Measurements from ENCODE around the gene PSMD14.
"Not testable (repeated sequence)": the region's sequence is repeated elsewhere in the genome, so short reads cannot be mapped to it uniquely, and the experiment has no call there.

The PSMD14 gene

DNA sequence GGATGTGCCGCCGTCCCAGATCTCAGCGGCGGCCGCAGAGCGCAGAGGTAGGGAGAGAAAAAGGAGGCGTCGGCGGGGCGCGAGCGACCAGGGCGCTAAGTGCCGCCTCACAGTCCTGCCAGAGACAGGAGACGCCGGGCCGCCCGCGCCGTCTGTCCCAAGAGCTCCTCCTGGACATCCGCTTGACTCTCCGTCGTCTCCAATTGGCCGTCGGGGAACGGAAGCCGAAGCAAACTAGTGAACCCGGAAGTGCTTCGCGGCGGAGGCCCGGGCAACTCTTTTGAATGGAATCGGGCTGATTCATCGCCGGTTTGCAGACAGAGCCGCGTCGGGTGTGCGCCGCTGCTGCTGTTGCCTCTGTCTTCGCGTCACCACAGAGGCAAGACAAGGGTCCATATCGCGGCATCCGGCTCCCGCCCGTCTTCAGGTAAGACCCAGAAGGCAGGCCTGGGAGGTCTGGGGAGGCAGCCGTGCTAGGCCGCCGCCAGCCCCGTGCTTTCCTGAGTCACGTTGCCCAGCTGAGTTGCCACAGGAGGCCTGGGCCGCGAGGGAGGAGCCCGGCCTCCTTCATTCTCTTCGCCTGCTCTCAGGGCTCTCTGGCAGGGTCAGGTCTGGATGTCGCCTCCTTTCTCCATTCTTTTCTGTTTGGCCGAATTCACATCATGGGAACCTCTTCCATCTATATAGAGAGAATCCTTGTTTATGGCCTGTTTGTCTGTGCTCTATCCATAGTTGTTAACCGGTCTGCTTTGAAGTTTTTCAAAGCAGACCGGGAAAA is at the start of gene PSMD14:
TSS of gene PSMD14 (plus strand) at position 248 of the 778 bp plus-strand sequence. CDS start 10,401 bp downstream, outside the sequence.
- peak; percentile 48 to 94 (median 84) for DNase-seq

DNA sequence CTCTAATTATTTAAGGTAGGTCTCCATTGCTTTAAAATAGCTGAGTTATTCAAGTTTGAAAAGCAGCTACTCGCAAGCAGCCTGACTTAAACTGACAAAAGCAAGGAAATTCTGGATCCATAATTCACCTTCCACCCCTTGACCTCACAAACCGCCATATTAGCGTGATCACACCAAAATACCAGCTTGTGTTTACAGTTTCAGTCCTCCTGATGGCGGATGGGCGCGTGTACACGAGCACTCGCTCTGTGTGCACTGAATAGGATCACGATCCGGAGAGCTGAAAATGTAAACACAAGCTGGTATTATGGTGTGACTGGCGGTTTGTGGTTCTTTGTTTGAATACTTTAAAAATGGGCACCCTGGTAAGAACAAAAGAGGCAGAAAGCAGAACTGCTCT is 42.4 kb upstream of the PSMD14 start:
- no peak for DNase-seq

DNA sequence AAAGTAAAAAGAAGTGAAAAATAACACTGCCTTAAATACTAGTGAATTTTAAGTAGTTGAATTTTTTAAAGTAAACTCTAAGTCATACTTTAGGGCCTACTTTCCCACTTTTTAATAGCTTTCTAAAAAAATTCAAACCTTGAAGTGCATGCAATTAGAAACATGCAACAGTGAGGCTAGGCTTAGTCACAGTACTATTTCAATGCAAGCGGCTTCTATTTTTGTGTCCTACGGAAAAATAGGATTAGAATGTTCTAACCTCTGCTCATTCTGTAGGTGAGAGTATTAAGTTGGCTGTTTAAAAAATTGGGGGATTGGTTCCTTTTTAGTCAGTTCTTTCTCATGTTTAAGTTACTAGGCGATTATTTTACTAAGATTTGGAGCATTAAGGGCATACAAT is 39.1 kb upstream of the PSMD14 start:
- no peak for DNase-seq

DNA sequence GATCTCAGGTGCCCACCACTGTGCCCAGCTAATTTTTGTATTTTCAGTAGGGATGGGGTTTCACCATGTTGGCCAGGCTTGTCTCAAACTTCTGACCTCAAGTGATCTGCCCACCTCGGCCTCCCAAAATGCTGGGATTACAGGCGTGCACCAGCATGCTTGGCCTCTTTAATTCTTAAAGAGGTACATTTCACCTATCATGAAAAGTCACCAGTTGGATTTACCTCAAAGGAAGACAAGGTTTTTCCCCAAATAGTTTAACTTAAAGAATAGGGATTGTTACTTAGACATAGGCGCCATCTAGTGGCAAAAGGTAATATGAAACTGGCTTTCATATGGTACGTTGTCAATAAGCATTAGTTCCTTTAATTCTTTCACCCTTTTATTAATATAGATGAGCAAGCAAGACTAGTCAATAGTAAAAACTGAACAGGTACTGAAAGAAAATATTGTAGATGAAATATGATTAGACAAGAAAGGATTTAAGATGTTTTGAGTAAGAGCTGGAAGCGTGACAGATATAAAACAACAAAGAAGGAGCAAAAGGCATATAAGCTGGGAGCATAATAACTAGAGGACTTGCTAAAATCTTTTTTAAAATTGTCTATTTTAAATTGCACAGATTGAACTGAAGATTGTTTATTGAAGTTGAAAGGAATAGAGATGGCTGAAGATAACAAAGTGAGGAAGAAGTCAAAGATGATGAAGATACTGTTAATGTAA is 35.0 kb upstream of the PSMD14 start:
- peak in 2 of 14 donors; percentile 7 to 33 for DNase-seq

DNA sequence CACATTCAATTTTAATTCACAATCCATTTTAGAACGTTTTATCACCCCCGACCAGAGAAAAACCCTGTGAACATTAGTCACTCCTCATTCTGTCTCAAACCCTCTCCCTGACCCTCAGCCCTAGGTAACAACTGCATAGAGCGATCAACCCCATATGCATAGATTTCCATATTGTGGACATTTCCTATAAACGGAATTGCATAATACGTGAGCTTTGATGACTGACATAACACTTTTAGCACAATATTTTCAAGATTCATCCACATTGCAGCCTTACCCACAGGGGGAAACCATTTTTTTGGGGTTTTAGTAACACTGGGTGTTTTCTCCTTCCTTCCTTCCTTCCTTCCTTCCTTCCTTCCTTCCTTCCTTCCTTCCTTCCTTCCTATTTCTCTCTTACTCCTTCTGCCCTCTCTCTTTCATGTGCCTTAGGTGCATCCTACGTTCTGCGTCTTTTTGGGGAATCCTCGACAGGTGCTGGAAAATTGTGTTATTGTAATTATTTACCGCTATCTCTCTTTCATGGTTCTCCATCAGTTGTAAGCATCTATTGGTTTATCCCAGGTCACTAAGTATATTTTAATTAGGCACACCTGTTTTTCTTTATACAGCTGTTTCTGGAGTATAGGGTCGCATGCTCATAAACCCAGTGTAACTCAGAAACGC is 29.5 kb upstream of the PSMD14 start:
- not testable (repeated sequence) for DNase-seq

DNA sequence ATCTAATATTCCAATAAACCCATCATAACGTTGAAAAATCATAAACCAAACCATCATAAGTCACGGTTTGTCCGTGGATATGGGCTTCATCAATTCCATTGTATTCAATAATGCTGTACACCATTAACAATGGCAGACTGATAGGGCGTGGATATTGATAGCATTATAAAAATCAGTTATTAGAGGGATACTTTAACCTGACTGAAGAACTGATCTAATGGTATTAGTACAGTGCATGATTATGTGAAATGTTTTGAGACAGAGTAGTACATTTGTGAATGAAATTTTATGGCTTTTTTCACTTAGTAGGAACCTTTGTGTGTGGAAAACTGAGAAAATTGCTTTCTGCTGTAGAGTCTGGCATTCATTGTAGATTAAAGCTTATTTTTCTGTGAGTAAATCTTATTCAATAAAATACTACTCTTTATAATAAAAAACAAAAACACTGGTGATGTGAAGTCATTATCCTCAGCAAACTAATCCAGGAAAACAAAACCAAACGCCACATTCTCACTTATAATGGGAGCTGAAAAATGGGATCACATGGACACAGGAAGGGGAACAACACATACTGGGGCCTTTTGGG is 28.9 kb upstream of the PSMD14 start:
- DNase-seq: not testable (repeated sequence)

DNA sequence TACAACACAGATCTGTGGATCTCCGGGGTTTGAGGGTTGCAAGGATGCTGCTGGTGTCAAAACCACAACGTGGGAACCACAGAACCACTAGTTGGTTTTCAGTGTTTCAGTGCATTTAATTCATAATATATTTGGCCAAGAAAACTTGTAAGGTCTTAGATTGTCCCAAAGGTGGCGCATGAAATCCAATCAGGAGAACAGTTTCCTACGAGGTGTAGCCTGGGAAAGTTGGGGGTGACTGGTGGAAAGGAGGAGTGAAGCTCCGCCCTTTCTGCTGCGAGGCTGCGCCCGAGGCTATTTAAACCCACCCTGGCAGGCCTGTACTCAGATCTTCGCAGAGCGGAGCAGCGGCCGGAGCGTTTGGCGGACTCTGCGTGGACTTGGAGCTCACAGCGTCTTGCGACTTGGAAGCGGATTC is 27.3 kb upstream of the PSMD14 start:
- not testable (repeated sequence) for DNase-seq

DNA sequence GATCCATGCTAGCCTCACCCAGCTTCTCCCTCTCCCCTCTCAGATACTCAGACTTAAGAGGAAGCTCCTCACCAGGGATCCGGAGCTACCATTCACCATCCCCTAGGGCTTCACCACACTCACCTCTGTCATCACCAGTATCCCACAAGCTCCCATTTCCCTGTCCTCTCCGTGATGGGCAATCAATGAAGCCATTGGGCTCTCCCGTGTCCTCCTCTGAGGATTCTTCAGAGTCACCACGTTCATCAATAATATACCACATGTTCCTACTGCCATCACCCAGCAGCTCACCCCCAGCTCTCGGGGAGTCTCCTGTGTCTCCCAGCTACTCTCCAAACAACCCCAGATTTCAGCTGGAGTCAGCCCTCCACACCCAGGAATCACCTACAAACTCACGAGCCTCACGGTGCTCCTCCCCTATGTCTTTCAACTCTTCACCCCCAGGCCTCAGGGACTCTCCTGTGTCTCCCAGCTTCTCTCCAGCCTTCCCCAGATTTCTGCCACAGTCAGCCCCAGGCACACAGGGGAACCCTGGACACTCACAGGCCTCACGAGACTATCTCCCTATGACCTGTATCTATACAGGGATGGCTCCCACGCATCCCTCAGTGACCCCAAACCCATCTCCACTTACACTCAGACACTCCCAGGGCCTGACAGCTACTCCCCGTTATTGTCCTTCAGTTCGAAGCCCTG is 26.5 kb upstream of the PSMD14 start:
- DNase-seq: not testable (repeated sequence)

DNA sequence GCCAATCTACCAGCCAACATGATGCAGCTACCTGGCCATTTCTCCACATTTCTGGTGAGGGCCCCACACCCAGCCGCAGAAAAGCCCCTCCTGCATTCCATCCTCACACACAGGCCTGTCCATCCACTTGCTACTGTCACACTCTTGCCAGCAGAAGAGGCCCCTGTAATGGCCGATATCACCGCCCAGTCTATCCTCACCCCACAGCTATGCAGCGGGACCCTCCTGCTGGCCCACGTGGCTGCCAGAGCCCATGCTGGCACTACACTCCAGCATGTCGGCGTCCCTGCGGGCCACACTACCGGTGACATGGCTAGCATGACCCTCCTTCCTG is 25.9 kb upstream of the PSMD14 start:
- DNase-seq: not testable (repeated sequence)

DNA sequence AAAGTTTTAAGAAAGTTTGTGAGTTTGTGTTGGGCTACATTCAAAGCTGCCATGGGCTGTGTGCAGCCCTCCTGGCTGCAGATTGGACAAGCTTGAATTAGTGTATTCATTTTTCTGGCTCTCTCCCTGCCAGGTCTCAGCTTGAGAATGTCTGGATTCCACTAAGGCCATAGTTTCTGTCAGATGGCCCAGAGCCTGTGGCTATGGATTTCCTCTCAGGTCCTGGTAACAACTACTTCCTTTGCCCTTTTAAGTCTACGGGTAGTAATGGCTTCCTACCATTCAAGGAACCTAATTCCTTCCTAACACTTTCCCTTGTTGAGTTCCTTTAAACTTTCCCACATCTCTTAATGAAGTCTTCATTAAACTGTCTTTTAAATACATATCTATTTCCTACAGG is 24.3 kb upstream of the PSMD14 start:
- DNase-seq: no peak

DNA sequence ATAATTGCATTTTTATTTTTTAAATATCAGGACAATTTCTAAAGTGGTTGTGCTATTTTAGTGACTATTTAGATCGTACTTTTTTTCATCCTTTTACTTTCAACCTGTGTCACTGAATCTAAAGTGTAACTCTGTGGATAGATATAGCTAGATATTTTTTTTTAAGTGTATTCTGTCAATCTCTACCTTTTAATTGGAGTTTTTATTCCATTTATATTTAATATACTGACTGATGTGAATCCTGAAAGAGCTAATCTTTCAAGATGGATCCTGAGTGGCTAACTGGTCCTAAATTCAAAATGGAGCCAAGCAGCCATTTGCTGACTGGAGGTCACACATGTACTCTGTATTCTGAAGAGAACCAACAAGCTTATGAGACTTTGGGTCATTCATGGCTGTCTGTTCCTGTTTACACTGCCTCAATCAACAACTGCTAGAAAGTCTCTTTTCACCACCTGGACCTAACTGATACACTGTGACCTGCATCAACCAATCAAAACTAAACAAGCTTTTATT is 4.6 kb upstream of the PSMD14 start:
- no peak for DNase-seq

DNA sequence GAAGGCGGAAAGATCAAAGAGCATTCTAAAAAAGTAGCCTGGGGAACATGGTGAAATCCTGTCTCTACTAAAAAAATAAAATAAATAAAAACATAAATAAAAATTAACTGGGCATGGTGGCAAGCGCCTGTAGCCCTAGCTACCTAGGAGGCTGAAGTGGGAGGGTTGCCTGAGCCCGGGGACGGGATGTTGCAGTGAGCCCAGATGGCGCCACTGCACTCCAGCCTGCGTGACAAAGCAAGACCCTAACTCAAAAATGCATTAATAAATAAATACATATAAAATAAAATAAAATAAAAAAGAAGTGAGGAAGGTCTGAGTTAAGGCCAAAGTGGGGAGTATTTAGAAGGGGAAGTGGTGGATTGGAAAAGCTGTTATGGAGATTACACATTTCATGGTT is 1.3 kb upstream of the PSMD14 start:
- no peak for DNase-seq

DNA sequence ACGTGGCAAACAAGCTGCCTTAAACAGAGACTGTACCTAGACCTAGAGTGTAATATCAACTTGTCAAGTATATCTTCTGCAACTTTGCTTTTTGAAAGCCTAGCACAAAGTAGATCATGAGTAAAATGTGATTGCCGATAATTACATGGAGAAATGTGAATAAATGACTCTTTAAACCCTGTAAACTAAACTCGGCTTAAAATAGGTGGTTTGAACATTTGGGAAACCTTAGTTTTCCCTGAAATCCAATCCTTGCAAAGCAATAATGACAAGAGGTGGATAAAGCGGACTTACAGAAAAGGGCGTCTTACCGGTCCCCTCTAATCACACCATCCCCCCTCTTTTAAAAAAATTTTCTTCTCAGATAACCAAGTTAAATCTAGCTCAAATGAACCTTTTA is 549 bp upstream of the PSMD14 start:
- DNase-seq: no peak

DNA sequence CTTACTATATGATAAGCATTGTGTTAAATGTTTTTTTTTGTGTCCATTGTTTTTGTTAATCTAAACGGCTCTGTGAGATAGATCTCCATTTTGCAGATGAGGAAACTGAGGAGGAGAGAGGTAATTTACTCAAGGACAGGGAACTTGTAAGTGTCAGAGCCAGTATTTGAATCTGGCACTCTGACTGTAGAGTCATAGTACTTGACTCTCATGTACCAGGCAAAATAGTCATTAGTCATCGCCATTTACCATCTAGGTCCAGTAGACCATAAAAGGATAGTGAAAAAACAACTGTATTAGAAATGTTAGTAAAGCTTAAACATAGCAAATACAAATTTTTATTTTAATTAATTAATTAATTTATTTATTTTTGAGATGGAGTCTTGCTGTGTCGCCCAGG is 4.8 kb downstream of the PSMD14 start:
- DNase-seq: no peak

DNA sequence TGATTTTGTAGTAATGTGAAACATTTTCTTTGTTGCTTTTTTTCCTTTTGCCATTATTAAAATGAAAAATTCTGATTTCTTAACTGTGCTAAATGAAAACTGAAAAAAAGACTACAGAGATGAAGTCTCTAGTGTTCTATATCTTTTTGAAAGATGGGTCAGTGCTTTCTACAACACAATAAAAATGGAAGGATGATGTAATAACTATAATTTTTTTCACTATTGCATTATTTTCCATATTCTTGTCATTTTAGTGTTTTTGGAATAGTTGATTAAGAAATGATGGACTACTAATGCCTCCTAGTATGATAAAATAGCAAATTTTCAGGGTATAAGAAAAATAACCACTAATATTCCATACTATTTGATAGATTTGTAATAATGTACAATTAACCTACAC is 7.2 kb downstream of the PSMD14 start:
- no peak for DNase-seq

DNA sequence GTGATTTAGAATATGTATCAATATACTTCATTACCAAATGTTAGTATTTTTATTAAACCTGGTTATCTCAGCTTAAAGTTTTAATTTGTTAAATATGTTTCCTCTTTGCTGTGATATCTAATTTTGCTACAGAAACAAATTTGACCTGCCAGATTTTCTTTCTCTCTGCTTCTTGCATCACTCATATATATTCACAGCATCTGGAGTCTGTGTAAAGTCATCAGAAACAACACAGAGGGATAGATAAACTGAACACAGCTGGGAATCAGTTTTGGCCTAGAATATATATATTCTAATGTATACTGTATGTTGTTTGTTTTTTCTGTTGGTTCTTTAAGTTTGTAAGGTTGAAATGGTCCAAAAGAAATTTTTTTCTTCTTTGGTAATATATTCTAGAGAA is 8.5 kb downstream of the PSMD14 start:
- no peak for DNase-seq

DNA sequence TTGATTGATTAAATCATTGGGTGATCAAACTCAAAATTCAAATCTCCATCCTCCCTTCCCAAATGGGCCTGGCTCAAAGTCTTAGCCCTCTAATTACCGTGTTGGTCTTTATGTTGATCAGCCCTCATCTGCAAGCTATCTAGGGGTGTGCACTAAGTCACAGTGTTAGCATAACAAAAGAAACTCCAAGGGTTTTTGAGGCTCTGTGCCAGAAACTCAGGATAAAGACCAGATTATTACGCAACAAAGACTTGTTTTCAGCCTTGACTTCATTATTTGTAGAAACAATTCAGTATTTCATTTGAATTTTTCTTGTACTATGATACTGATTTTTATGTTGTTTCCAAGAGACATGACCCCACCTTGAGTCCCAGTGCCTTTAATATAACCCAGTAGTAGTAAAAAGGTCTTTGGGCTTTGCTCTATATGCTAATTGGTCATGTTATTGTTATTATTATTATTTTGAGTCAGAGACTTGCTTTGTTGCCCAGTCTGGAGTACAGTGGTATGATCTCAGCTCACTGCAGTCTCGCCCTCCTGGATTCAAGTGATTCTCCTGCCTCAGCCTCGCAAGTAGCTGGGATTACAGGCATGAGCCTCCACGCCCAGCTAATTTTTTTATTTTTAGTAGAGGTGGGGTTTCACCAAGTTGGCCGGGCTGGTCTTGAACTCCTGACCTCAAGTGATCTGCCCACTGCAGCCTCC is 13.9 kb downstream of the PSMD14 start:
- no peak for DNase-seq

DNA sequence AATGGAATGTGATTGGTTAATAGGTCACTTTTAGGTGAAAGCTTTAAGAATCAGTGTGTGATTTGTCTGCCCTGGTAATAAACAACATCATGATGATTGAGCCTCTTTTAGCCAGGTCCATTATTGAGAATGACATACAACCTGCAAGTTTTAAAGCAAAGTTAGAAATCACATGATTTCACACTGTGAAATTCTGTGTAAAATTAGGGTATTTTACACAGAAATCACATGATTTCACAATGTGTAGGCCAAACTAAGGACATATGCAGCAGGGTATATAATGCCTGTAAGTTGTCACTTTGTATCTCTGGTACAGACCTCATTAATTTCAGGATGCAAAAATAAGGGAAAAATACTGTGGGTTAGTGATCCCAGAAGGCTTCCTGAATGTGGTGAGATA is 16.7 kb downstream of the PSMD14 start:
- DNase-seq: no peak

DNA sequence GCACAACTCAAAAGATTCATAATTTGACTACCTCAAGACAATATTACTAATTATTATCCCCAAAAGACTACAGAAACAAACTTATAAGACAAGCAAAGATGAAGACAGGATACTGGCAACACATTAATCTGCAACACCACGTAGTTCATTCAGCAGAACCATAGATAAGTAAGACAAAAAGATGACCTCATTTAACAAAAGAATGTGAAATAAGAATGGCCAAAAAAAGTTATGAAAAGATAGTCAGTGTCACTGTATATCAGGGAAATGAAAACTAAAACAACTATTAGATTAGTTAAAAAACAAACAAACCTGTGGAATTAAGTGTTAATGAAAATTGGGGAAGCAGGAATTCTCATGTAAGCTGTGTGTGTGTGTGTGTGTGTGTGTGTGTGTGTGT is 19.4 kb downstream of the PSMD14 start:
- no peak for DNase-seq

DNA sequence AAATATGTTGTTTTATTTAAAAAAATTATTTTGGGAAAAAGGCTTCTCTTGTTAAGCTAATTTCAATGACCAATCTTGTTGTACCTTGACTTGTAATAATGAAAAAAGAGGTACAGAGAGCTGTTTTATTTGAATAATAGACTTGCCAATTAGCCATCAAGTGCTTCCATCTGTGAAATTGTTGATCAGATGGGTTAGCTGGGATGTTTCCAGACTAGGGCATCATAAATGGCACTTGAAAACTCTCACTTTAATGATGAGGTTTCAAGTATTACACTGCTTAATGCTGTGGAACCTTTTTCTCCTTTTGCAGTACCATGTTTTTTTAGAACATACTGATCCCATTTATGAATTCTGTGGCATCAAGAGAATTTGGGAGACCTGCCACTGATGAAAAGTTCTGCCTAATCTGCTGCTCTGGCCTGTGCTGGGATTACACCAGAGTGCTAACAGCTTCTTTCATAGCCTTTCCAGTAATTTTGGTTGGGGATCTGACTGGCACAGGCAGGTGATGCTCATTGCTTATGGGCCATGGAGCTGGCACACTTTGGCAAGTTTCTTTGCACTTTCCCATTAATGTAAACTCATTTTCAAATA is 24.2 kb downstream of the PSMD14 start:
- DNase-seq: no peak

DNA sequence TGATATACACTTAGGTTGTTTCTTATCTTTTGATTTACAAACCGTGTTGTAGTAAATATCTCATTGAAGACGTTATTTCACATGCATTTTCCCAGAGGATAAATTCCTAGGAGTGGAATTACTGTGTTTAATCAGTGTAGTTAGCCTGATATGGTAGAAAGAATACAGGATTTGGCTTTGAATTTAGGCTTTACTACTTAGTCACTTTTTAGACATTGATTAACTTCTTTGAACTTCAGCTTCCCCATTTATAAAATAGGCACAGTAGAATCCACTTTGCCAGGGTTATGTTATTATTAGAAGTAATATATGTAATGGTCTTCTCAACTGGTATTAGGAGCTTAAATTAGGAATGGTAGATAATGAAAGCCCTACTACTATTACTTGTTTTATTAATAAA is 27.4 kb downstream of the PSMD14 start:
- no peak for DNase-seq

All from C1 segment of cervical spinal cord (tissue), 14 donors.